GM19463 (cell line): ENCODE data around the gene PCP4.

ENCODE experiments used
- ATAC-seq: cut with Tn5 transposase; IDR thresholded peaks from one replicate; pipeline ENCODE4 v1.9.1; 2021; ENCODE audit warnings: mild to moderate bottlenecking, moderate library complexity; ENCODE audit not compliant: unreplicated experiment

Gene PCP4

GRCh38 chr21:39915881-39916280 is 48.6 kb downstream of the PCP4 start:
- no peak for ATAC-seq

GRCh38 chr21:39918558-39918957 is 51.3 kb downstream of the PCP4 start:
- no peak for ATAC-seq

- no peak for ATAC-seq
Measured at GRCh38 chr21:39923476-39923875, 56.2 kb downstream of the PCP4 start.

GRCh38 chr21:39924577-39925308 is 57.5 kb downstream of the PCP4 start:
- ATAC-seq: no peak

- no peak for ATAC-seq
Measured at GRCh38 chr21:39927304-39927886, 60.2 kb downstream of the PCP4 start.

- no peak for ATAC-seq
Measured at GRCh38 chr21:39932335-39932734, 65.1 kb downstream of the PCP4 start.

- ATAC-seq: no peak
Measured at GRCh38 chr21:39934895-39935294, 67.7 kb downstream of the PCP4 start.

- ATAC-seq: no peak
Measured at GRCh38 chr21:39935716-39936115, 68.5 kb downstream of the PCP4 start.

GRCh38 chr21:39938086-39938625 is 70.9 kb downstream of the PCP4 start:
- no peak for ATAC-seq

- no peak for ATAC-seq
Measured at GRCh38 chr21:39946199-39946598, 79.0 kb downstream of the PCP4 start.

- ATAC-seq: no peak
Measured at GRCh38 chr21:39947031-39947430, 79.8 kb downstream of the PCP4 start.

- no peak for ATAC-seq
Measured at GRCh38 chr21:39951183-39952101, 84.2 kb downstream of the PCP4 start.

GRCh38 chr21:39952265-39952664 is 85.0 kb downstream of the PCP4 start:
- no peak for ATAC-seq

- no peak for ATAC-seq
Measured at GRCh38 chr21:39954570-39954969, 87.3 kb downstream of the PCP4 start.

- ATAC-seq: no peak
Measured at GRCh38 chr21:39955326-39955725, 88.1 kb downstream of the PCP4 start.

GRCh38 chr21:39956586-39956985 is 89.3 kb downstream of the PCP4 start:
- no peak for ATAC-seq

- no peak for ATAC-seq
Measured at GRCh38 chr21:39958731-39959130, 91.5 kb downstream of the PCP4 start.

GRCh38 chr21:39961251-39961650 is 94.0 kb downstream of the PCP4 start:
- no peak for ATAC-seq

- no peak for ATAC-seq
Measured at GRCh38 chr21:39965026-39965425, 97.8 kb downstream of the PCP4 start.

GRCh38 chr21:39966786-39967185 is 99.5 kb downstream of the PCP4 start:
- ATAC-seq: no peak

GRCh38 chr21:39968010-39968409 is 100.8 kb downstream of the PCP4 start:
- no peak for ATAC-seq
